PC-9 (cell line): ENCODE measurements around the gene ANGPTL1. TPM values are rescaled to one million over a fixed set of nuclear protein-coding genes. Genes with fewer than 3 reads are reported as not detected.

ENCODE experiments used
- BruUV-seq: library from RNA; stranded (reverse); fragments of 400-500 nt; replicated peaks from 2 replicates; lab custom pipeline; 2021; lab: Mats Ljungman, UMichigan
- CTCF ChIA-PET: fragments of 300-600 bp; sonication (Branson Sonifier 250); formaldehyde crosslinking; loops from one replicate; lab custom pipeline; 2022; ENCODE audit warnings: antibody characterized with exemption; lab: Charles Lee
- POLR2A ChIA-PET: fragments of 300-600 bp; sonication (Branson Sonifier 250); formaldehyde crosslinking; loops from one replicate; lab custom pipeline; 2022; ENCODE audit warnings: antibody characterized with exemption; ENCODE audit not compliant: unreplicated experiment; lab: Charles Lee
- DNase-seq, 2 experiments: peaks; one replicate each; pipeline versions ENCODE4 v3.0.0 to v3.0.0-alpha.2; 2015 to 2022; ENCODE audit warnings: mixed read lengths in 1 of 2
- H2AFZ ChIP-seq: fragments of 200-600 bp; sonication (generic); 2 replicates; pipeline ENCODE4 v1.8.1; 2017; ENCODE audit warnings: antibody characterized with exemption
- H3F3A ChIP-seq: fragments of 200-600 bp; sonication (generic); 2 replicates; pipeline ENCODE4 v1.8.1; 2017; ENCODE audit warnings: antibody characterized with exemption, mild to moderate bottlenecking, low read depth; ENCODE audit not compliant: insufficient read depth
- H3K27ac ChIP-seq: fragments of 200-600 bp; sonication (generic); 2 replicates; pipeline ENCODE4 v1.6.1; 2016; ENCODE audit warnings: mixed run types
- H3K27me3 ChIP-seq: fragments of 200-600 bp; sonication (generic); 2 replicates; pipeline ENCODE4 v1.6.1; 2016; ENCODE audit warnings: low read depth, mixed run types; ENCODE audit not compliant: insufficient read depth
- H3K36me3 ChIP-seq: fragments of 200-600 bp; sonication (generic); 2 replicates; pipeline ENCODE4 v1.6.1; 2016; ENCODE audit warnings: low read depth, mixed run types
- H3K4me1 ChIP-seq: fragments of 200-600 bp; sonication (generic); replicated peaks from 2 replicates; pipeline ENCODE4 v1.6.1; 2016; ENCODE audit warnings: mixed run types; ENCODE audit not compliant: insufficient read depth
- H3K4me2 ChIP-seq: fragments of 200-600 bp; sonication (generic); 2 replicates; pipeline ENCODE4 v1.6.1; 2017; ENCODE audit warnings: mixed run types
- H3K4me3 ChIP-seq: fragments of 200-600 bp; sonication (generic); 2 replicates; pipeline ENCODE4 v1.6.1; 2016; ENCODE audit warnings: mixed run types
- H3K79me2 ChIP-seq: fragments of 200-600 bp; sonication (generic); 2 replicates; pipeline ENCODE4 v1.6.1; 2017; ENCODE audit warnings: low read depth, mixed run types
- H3K9me2 ChIP-seq: fragments of 200-600 bp; sonication (generic); 2 replicates; pipeline ENCODE4 v1.8.1; 2017; ENCODE audit warnings: mild to moderate bottlenecking; ENCODE audit not compliant: insufficient read depth
- H3K9me3 ChIP-seq: fragments of 200-600 bp; sonication (generic); 2 replicates; pipeline ENCODE4 v1.8.1; 2016; ENCODE audit warnings: low read depth; ENCODE audit not compliant: insufficient read depth
- H4K20me1 ChIP-seq: fragments of 200-600 bp; sonication (generic); 2 replicates; pipeline ENCODE4 v1.8.1; 2017; ENCODE audit not compliant: insufficient read depth
- EZH2 ChIP-seq: fragments of 200-600 bp; sonication (generic); IDR thresholded peaks from 2 replicates; pipeline ENCODE4 v1.8.0; 2017; ENCODE audit warnings: antibody characterized with exemption, low read depth
- intact Hi-C: fragments of 100-400 bp; cut with micrococcal nuclease; formaldehyde crosslinking; loops from one replicate; pipeline ENCODE4 v1.10.0; 2022; ENCODE audit not compliant: unreplicated experiment
- total RNA-seq: library from RNA; stranded (reverse); gene quantifications from 2 replicates; pipeline ENCODE4 v1.2.3, GENCODE V29; 2021
- TF ChIP-seq, protein P1 (sequence below): fragments of 200-600 bp; sonication (generic); conservative IDR thresholded peaks from 2 replicates; pipeline ENCODE4 v1.6.1; 2017; ENCODE audit warnings: mixed run types, antibody characterized with exemption, mild to moderate bottlenecking, moderate library complexity

ANGPTL1 gene
- total RNA-seq, 1 experiment from 2014 or later: not detected

DNA sequence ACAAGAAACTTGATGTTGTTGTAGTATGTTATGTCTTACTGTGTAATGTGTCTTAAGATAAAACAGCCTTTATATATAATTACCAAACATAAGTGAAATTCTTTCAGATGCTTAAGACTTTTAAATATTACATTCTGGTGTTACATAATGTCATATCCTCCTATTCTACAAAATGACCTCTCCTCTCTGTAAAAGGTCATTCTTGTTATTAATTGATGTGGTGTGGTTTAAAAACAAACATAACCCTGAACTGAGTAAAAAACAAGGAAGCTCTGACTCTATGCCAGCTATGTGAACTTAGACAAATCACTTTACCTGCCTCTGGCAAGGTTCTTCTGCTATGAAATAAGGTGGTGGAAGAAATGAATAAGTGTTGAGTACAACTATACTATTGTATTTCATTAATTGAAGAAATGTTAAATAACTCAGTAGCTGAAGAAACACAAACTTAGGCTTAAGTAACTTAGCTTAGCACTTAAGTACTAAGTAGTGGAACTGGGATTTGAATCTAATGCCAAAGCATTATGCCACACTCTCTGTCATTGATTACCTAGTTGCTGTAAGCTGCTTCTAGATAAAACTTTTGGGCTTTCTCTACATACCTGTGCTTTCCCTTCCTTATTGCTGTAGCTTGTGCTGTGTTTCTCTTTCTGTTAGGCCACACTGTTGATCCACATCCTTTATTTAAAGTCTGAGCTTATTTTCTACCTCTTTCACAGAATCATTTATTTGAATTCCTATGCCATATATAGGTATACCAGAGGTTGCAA lies 859 bp upstream of the ANGPTL1 start:
- H3K4me2 ChIP-seq: no peak overlapping the region
- BruUV-seq: no TSS peak
- intact Hi-C loops: no loop called here
- TF ChIP-seq, protein P1, sequence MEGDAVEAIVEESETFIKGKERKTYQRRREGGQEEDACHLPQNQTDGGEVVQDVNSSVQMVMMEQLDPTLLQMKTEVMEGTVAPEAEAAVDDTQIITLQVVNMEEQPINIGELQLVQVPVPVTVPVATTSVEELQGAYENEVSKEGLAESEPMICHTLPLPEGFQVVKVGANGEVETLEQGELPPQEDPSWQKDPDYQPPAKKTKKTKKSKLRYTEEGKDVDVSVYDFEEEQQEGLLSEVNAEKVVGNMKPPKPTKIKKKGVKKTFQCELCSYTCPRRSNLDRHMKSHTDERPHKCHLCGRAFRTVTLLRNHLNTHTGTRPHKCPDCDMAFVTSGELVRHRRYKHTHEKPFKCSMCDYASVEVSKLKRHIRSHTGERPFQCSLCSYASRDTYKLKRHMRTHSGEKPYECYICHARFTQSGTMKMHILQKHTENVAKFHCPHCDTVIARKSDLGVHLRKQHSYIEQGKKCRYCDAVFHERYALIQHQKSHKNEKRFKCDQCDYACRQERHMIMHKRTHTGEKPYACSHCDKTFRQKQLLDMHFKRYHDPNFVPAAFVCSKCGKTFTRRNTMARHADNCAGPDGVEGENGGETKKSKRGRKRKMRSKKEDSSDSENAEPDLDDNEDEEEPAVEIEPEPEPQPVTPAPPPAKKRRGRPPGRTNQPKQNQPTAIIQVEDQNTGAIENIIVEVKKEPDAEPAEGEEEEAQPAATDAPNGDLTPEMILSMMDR: no peak
- no peak for TF ChIP-seq EZH2
- no peaks in the 10 kb centered on the region for H3K27me3 ChIP-seq
- no peaks in the 10 kb centered on the region for H3K9me3 ChIP-seq
- POLR2A ChIA-PET: interaction anchor here (0.5 kb wide), 1 partner anchor 145 kb away, joined by 6 read pairs; no protein-coding TSS in a partner anchor
- H3K36me3 ChIP-seq: 0 out of 2 replicates have a peak, but pooled peaks cover 3% of the 10 kb centered on the region
- peaks cover 3% of the 10 kb centered on the region; the same call in 1 of the 2 replicates for H3K9me2 ChIP-seq
- peak overlapping the region; percentile 13; the same call in 1 of the 2 replicates for H3K27ac ChIP-seq
- H2AFZ ChIP-seq: no peak overlapping the region
- H3K4me1 ChIP-seq: peaks cover 17% of the 10 kb centered on the region
- CTCF ChIA-PET: interaction anchor here (0.6 kb wide), 1 partner anchor 48 kb away, joined by 3 read pairs; no protein-coding TSS in a partner anchor
- H3K4me3 ChIP-seq: no peak overlapping the region
- DNase-seq: peak in 1 of 2 experiments; percentile 53
- H4K20me1 ChIP-seq: peaks cover 6% of the 10 kb centered on the region; the same call in 1 of the 2 replicates
- no peaks in the 10 kb centered on the region for H3K79me2 ChIP-seq
- no peaks in the 10 kb centered on the region; the same call in none of the 2 replicates for H3F3A ChIP-seq

DNA sequence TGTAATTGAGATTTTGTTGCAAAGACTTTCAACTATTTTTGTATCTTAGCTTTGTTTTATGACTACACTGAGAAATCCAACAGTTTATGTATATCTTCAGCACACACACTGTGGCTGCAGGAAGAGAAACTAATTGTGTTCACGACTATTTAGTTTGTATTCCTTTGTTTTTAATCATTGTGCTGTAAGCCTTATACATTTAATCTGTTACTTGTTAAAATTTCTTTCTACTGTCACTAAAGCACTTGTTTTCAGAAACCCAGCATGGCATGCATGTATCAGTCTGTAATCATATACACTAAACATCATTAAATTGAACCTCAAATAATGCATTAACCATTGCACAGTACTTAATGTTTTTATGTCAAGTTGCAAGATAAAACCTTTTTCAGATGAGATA lies 656 bp downstream of the ANGPTL1 start:
- no peak overlapping the region for H3K4me2 ChIP-seq
- 0 out of 2 replicates have a peak, but pooled peaks cover 3% of the 10 kb centered on the region for H3K36me3 ChIP-seq
- intact Hi-C loops: no loop called here
- no peaks in the 10 kb centered on the region for H3K27me3 ChIP-seq
- no peaks in the 10 kb centered on the region for H3K9me2 ChIP-seq
- TF ChIP-seq EZH2: no peak
- TF ChIP-seq, protein P1: no peak
- no peak overlapping the region for H3K4me3 ChIP-seq
- ChIA-PET POLR2A (no interaction called here), CTCF (no interaction called here)
- H3F3A ChIP-seq: no peaks in the 10 kb centered on the region; the same call in none of the 2 replicates
- no peaks in the 10 kb centered on the region for H3K79me2 ChIP-seq
- H3K27ac ChIP-seq: no peak overlapping the region
- BruUV-seq: no TSS peak
- no peak overlapping the region for H2AFZ ChIP-seq
- H3K4me1 ChIP-seq: peaks cover 17% of the 10 kb centered on the region
- H4K20me1 ChIP-seq: peaks cover 6% of the 10 kb centered on the region; the same call in 1 of the 2 replicates
- DNase-seq: no peak
- H3K9me3 ChIP-seq: no peaks in the 10 kb centered on the region

DNA sequence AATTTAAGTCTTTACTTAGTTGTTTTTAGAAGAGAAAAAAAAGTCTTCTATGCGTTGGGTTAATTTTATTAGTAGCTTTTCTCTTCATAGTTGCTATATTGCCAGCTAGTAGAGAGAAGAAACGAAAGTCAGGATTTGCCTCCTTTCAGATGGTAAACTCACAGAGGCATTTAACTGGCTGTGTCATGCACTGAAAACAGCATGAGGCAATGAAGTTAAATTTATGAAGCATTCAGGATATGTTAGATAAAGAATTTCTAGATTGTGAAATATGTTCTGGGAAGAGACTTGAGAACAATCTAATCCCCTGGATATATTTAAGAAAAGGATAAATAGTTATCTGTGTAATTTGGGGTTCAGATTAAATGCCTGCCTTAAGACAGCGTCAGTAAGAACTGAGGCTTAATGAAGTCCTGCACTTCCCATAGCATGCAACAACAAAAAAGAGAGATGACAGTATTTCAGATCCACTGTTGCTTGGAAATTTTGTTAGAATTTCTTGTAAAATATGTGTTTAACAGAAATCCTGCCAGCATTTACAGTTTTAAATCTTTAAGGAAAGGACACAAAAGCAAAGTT lies 1.7 kb downstream of the ANGPTL1 start:
- H4K20me1 ChIP-seq: peaks cover 6% of the 10 kb centered on the region; the same call in 1 of the 2 replicates
- TF ChIP-seq, protein P1: no peak
- TF ChIP-seq EZH2: no peak
- H3K27ac ChIP-seq: no peak overlapping the region
- H3K79me2 ChIP-seq: no peaks in the 10 kb centered on the region
- H3K36me3 ChIP-seq: 0 out of 2 replicates have a peak, but pooled peaks cover 3% of the 10 kb centered on the region
- no peak for DNase-seq
- no peaks in the 10 kb centered on the region for H3K9me3 ChIP-seq
- no peaks in the 10 kb centered on the region; the same call in none of the 2 replicates for H3F3A ChIP-seq
- H3K27me3 ChIP-seq: no peaks in the 10 kb centered on the region
- POLR2A ChIA-PET: no interaction called here
- H3K4me1 ChIP-seq: peaks cover 17% of the 10 kb centered on the region
- no peak overlapping the region for H3K4me3 ChIP-seq
- no peak overlapping the region for H3K4me2 ChIP-seq
- CTCF ChIA-PET: no interaction called here
- intact Hi-C loops: no loop called here
- BruUV-seq: no TSS peak
- H2AFZ ChIP-seq: no peak overlapping the region
- no peaks in the 10 kb centered on the region for H3K9me2 ChIP-seq
